HG03103 (cell line): Measurements from ENCODE around the gene CDCA7.
A peak's percentile ranks its signal among the peaks of the same experiment; 100 is the strongest.
"Not testable (repeated sequence)": the region's sequence is repeated elsewhere in the genome, so short reads cannot be mapped to it uniquely, and the experiment has no call there.

Experiments used
- ATAC-seq: cut with Tn5 transposase; IDR thresholded peaks from one replicate; pipeline ENCODE4 v1.9.1; 2021; ENCODE audit warnings: low read depth; ENCODE audit not compliant: unreplicated experiment

Gene CDCA7

GRCh38 chr2:173354582-173355131 is at the start of gene CDCA7:
Gene CDCA7, plus strand, starts transcription at chr2:173354872. Its CDS starts 92 bp downstream, at chr2:173354964.
- ATAC-seq, result peak; percentile 43

DNA sequence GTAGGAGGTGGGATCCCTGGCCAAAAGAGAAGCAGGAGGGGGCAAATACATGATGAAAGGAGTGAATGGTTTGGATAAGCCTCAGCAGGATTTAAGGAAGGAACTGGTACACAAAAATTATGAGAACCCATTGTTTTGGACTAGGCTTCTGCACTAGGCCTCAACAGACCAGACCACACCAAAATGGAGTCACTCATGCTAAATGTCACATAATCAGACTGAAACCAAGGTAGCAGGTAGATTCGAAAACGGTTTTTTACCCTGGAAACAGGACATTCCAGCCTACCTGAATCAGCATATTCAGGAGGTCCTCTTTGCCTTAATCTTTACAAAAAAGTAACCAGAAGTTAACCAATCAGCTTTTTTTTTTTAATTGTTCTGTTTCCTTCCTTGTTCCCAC is 49.4 kb upstream of the CDCA7 start:
- ATAC-seq, result no peak

DNA sequence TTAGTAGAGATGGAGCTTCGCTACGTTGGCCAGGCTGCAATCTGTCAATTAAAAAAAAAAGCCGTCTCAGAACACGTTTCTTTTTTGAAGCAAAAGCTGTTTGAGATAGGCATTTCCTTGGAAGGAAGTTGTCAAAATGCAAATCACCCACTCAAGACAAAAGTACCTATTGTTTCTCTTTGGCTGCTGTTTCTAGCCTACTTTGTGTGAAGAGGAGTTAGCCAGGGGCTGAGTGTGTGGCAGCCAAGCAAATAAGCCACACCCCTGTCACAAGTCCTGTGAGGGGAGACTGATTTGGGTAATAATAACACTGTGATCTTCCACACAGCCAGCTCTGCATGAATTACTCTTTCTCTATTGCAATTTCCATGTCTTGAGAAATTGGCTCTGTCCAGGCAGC is 47.4 kb upstream of the CDCA7 start:
- peak; percentile 89 for ATAC-seq

- not testable (repeated sequence) for ATAC-seq
These were observed 45.3 kb upstream of the CDCA7 start for GRCh38 chr2:173309370-173309769.

DNA sequence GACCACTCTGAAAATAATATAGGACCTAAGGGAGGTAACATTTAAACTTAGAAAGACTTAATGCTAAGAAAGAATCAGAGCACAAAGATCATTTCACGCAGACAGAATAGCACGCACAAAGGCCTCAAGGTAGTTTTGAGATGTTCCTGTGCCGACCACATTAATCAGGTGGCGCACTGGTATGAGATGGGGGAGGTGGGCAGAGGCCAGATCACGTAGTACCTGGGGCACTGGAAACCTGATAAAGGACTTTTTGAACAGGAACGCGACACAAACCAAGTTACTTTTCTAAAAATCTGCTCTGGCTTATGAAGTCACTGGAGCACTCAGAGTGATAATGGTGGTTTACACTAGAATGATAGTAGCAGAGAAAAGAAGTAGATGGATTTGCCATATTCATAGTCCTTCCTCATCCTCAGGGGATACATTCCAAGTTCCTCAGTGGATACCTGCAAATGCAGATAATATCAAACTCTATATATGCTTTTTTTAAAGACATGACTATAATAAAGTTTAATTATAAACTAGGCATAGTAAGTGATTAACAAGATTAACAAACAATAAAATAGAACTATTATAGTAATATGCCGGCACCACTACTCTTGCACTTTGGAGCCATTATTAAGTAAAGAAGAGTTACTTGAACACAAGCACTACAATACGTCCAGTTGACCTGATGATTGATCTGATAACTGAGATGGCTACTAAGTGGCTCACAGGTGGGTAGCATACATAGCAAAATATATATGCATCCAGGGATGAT is 42.6 kb upstream of the CDCA7 start:
- ATAC-seq, result no peak

DNA sequence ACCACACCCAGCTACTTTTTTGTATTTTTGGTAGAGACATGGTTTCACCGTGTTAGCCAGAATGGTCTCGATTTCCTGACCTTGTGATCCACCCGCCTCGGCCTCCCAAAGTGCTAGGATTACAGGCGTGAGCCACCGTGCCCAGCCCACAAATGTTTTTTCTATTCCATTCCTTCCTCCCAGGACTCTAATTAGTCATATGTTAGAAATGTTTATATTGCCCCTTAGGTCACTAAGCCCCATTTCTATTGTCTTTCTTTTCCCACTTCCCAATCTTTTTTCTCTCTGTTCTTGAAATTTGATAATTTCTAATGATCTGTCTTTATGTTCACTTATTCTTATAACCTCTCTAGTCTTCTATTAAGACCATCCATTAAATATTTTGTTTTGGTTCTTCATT is 31.3 kb upstream of the CDCA7 start:
- ATAC-seq, result no peak

DNA sequence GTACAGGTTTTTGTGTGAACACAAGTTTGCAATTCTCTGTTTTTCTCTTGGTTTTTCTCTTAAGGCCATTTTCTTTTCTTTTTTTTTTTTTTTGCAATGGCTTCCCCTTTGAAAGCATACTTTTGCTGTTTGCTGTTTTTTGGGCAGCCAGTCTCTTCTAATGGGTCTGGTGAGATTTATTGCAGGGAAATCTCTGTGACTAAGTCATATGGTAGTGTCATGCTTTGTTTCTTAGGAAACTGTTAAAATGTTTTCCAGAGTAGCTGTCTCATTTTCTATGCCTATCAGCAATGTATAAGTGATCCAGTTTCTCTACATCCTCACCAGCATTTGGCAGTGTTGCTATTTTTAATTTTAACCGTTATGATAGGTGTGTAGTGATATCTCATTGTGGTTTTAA is 27.9 kb upstream of the CDCA7 start:
- no peak for ATAC-seq

DNA sequence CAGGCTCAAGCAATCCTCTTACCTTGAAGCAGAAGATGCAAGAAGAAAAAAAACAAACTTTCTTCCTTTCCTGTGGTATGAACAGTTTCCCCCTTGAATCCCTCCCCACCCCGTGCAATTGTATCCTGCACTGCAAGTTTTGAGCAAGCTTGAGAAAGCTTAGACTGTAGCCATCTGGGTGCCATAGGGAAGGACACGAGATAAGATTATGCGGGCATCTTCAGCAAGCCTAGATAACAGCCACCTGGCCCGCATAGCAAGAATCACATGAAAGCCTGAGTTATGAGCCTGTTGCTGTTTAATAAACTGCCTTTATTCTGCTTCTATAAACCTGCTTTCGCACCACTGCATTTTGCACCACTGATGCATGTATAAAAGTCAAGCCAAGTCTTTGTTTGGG is 27.3 kb upstream of the CDCA7 start:
- no peak for ATAC-seq

- ATAC-seq, result not testable (repeated sequence)
These were observed 21.7 kb upstream of the CDCA7 start for GRCh38 chr2:173333003-173333402.

- ATAC-seq, result no peak
These were observed 14.9 kb upstream of the CDCA7 start for GRCh38 chr2:173339807-173340206.

- ATAC-seq, result no peak
These were observed 10.8 kb upstream of the CDCA7 start for GRCh38 chr2:173343921-173344320.

DNA sequence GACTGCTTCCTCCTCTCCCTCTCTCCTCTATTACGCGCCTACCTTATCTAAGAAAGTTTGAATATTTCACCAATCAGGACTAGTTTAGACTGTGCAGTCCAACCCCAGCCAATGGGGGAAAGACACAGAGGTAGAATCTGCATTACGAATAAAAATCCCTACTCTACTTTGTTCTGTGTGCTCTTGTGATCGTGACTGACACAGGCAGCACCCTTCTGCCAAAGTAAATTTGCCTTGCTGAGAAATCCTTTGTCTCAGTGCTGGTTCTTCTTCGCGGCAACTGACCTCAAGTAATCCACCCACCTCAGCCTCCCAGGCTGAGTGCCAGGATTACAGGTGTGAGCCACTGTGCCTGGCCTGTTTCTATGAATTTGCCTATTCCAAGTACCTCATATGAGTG is 8.6 kb upstream of the CDCA7 start:
- ATAC-seq, result no peak

- ATAC-seq, result no peak
These were observed 7.1 kb upstream of the CDCA7 start for GRCh38 chr2:173347305-173348168.

DNA sequence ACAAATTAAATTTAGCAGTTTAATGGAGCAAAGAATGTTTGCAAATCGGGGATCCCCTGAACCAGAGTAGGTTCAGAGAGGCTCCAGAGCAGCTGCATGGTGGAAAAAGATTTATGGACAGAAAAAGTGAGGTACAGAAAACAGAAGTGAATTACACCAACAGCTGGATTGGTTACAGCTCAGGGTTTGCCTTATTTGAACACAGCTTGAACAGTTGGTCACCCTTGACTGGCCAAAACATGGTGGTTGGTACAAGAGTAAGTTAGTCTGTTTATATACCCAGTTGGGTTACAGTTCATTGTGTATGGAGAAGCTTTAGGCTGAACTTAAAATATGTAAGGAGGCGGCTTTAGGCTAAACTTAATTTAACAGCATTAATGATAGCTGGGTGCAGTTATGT is 5.4 kb upstream of the CDCA7 start:
- no peak for ATAC-seq

DNA sequence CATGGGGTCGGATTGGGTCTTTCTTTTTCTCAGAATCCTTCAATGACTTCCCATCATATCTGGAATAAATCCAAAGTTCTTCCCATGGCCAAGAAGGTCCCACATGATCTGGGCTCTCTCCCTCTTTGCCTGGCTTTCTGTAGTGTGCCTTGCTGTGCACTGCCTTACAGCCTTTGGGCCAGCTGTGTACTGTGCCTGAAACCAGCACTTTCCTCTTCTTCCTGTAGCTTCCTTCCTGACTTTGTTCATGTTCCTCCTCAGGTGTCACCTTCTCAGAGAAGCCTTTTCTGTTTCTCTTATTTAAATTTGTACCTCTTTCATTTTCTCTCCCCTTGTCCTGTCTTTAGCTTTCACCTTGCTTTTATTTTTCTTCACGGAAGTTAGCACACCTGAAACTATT is 4.3 kb upstream of the CDCA7 start:
- no peak for ATAC-seq

- ATAC-seq, result no peak
These were observed 2.8 kb upstream of the CDCA7 start for GRCh38 chr2:173351879-173352278.

DNA sequence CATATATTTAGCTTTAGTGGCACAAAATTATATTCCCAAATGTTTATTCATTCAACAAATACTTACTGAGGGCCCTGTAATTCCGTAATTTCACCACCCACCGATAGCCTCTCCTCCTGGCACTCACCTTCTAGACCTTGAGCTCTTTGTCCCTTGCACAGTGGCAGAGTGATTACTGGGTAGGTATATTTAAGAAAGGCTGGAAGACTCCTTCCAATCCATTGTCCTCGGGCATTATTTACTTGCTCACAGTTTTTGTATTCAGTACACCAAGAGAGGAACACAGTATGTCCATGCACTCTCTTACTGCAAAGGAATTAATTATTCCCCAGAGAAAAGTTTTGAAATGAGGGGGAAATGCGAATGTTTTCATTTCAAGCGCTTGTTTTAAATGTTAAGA is 1.1 kb upstream of the CDCA7 start:
- no peak for ATAC-seq

DNA sequence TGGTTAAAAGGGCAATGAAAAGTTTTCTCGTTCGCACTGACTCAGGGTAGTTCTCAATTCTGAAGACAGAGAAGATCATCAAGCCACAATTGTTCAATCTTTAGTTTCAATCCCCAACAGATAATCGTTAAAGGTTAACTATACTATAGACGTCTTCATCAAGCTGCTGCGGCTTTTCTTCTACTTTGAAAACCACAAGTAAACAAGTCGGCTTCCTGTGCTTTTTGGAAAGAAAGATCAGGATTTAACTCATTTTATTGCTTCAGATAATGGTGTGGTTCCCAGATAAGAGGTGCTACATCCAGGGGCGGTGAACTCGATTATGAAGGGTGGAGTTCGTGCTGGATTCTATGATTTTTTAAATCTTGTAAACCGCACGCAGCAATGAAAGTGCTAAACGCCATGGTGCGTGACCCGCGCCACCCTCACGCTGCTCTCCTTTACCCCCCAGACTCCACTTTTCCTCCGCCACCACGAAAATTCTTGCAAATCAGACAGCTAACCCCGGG is 545 bp upstream of the CDCA7 start:
- peak; percentile 31 for ATAC-seq

GRCh38 chr2:173355132-173355865 is 627 bp downstream of the CDCA7 start:
- ATAC-seq, result peak; percentile 27

DNA sequence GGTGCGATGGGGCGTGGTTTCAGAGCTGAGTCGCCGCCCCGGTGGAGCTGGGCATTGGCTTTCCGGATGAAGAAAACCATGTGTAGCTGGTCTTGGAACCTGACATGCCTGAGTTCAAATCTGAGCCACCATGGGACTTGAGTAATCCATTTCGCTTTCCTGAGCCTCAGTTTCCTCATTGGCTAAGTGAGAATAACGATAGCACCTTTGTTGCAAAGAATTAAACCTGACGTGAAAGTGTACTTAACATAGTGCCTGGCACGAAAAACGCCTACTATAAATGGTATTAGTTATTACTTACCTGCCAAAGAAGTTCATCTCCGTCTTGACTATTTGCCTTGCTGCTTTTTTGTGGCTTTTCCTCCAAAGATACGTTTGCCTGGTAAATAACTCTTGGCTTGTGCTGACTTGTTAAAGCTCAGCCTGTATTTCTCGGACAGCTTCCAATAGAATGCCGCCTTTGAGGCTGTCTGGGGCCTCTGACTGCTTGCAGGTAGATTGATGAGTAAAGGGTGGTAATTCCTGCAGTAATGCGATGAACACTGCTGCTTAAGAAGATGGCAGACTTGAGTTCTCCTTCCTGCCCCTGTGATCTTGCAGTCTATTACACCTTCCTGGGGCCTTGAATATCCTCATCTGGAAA is 1.3 kb downstream of the CDCA7 start:
- ATAC-seq, result no peak
